Stimulated activated CD8-positive, alpha-beta memory T cell treated with anti-CD3 and anti-CD28 coated beads, Interleukin-15, amount 100 ng/mL, for 48 hours (primary cell): ENCODE measurements around the gene HSP90AB1.

Experiments
- DNase-seq, 2 donors: peaks; one replicate each; pipeline ENCODE4 v3.0.0-alpha.2; 2020; ENCODE audit warnings: low read depth in 2 of 2

The HSP90AB1 gene

DNA sequence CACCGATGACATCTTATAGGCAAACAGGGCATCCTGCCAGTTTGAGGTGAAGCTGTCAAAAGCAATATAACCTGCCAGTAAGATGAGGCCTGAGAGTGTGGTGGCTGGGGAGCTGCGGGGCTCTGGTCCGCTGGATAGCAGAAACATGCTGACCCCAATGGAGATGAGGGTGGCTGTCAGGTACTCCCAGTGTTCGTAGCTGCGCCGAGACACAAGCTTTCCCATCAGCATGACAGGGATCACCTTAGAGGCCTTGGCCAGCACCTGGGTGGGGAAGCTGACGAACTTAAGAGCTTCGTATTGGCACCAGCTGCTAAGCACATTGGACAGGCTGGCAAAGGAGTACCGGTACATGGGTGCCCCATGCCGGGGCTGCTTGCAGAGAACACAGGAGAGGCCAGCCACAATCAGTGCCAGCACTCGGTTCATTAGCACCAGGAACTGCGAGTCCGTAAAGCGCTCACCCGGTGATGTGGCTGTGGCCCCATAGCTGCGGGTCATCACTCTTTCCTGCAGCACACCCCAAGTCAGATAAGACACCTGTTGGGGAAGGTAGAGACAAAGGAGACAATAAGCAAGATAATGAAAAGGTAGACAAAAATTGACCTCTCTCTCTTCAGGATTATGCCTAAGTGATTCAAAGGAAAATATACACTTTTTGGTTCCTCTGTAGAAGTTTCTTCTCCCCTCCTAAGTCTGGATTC lies 8.4 kb downstream of the HSP90AB1 start:
- no peak for DNase-seq

DNA sequence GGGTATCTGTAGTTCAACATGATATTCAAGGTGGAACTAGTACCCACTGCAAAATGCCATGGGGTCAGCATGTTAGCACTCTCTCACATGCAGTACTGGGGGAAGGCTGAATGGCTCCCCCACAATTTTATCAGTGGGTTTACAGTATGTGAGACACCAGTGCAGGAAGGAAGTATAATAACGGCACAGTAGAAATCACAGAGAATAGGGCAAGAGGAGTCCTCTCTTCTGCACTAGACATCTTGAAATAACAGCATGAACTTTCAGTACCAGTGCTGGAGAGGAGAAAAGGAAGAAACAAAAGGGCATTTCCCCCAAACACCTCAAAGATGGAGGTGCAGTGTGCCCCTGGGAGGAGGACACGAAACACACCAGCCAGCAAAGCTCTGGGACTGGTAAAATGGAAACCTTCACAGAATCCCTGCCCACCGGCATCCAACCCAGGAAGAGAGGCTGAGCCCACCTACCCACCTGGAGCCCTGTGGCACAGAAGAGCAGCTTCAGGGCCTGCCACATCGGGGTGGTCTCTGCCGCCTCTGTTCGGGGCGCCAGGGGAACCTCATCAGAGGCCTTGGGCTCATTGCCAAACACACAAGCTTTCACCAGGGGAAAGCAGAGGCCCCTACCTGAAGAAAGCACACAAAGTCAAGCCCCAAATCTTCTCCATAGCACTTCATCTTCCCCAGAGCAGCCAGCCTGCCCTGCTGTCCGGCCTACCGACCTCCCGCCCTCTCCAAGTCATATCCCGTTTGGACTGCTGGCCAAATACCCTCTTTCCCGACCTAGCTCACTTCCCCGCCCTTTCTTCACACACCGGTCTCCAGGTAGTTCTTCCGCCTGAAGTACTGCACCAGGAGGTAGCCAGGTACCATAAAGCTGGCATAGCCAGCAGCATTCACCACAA lies 9.2 kb downstream of the HSP90AB1 start:
- DNase-seq: no peak

DNA sequence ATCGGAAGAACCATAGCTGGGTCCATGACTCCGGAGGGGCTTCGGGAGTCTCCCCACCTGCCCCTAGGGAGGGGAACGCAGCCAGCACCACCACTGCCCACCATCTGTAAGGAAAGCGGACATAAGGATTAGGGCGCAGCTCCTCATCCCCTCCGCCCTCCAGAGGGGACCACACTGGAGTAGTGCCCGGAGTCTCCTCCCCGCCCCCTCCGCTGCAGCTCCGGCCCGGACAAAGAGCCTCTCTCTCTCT lies 9.8 kb downstream of the HSP90AB1 start:
- no peak for DNase-seq

DNA sequence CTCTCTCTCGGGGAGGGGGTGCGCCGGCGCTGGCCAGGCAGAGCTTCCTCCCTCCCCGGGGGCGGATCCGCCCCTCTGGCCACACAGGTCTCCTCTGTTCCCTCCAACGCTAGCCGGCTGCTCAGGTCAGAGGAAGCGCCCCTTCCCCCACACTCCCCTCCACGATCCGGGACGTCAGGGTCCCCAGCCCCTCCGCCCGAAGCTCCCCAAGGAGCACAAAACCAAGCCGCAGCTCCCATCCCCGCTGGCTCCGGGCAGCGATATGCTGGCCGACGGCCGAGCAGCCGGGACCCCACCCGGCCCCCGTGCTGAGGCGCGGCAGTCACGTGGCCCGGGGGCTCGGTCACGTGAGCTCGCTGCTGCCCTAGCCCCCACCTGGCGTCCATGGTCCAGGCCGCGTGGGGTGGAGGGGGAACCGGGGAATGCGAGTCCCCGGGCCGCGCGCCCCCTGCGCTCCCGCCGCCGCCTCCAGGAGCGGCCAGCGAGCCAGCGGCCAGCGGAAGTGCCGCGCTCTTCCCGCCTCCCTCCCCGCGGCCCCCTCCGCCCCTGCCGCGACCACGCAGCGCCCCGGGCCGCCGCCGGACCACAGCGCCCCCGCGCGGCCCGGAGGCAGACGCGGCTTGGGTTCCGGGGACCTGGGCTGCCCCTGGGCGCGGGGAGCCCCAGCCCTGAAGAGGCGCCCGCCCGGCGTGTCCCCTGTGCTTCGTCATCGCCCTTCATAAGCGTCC lies 10.3 kb downstream of the HSP90AB1 start, which contains the start of gene SLC35B2:
TSS of gene SLC35B2 (minus strand) at position 504 of the 728 bp plus-strand sequence. CDS start at position 386, 118 bp downstream.
- peak; percentile 56 to 60 for DNase-seq

DNA sequence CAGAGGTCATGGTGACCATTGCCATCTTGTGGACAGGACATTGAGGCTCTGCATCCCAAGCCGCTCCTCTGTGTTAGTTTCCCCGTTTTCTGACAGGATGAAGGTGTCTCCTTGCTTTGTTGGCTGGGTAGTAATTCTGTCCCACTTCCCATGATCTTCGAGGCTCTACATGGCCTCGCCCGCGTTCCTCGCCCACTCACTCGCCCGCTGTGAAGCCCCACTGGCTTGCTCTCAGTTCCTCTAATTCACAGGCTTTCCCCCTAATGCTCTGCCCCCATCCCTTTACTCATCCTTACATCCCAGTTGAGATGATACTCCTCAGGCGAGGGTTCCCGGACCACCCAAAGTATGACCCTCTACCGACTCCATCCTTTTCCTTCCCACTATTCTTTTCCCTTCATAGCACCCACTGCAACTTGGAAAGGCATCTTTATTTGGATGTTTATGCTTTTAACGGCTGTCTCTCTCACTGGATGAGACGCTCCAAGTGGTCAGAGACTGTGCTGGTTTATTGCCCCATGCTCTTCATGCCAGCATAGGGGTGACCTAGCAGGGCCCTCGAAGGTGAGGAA lies 10.9 kb downstream of the HSP90AB1 start:
- no peak for DNase-seq

DNA sequence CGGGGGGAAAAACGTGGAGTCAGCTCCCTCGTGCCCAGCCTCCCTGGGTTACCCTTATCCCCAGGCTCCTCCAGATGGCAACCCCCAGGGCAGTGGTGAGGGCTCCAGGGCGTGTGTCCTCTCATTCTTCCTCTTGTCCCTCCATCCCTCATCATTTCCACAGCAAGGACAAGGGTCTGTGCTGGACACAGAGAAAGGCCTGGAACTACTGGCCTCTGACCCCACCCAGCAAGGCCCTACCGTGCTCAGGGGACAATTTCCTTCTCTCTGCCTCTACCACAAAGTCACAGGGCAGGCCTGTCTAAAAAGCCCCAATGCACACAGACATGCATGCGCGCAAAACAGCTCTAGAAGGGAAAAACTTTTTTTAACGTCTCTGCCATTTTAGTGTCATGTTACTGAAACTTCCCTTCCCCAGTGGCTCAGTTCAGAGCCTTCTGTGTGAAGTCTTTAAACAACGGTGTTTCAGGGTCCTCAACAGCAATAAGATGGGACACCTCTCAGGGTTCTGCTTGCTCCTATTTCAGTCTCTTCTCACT lies 11.5 kb downstream of the HSP90AB1 start:
- DNase-seq: no peak

DNA sequence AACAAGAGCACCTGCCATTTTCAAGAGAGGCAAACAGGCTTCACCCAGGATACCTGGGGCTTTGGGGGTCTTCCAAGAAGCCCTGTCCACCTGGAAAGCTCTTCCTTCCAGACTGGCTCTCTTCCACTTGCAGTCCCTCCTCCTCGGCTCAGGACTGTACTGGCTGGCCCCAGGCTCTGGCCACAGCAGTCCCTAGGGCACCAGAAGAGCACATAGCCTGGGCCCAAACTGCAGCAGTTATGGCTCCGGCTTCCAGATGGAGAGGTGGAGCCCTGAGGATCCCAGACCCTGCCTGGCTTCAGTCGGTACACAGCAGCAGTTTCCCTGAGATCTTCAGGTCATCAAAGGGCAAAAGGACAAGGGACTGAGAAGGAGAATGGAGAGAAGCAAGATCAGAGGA lies 12.0 kb downstream of the HSP90AB1 start:
- no peak for DNase-seq

DNA sequence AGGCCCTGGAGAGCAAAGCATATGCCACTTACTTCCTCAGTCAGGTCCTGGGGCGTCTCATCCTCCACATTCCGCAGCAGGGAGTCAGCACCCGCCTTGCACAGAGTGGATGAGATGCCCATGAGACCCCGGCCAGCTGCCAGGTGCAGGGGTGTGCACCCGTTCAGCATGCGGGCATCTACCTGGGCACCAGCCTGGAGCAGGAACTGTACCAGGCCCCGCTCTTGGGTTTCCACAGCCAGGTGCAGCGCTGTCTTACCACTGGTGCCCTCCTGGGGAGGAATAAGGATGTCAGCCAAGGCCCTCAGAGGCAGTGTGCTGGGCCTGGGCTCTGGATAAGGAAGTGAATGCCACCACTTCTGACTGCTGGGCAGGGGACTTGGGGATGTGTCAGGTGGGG lies 13.1 kb downstream of the HSP90AB1 start:
- DNase-seq: no peak

DNA sequence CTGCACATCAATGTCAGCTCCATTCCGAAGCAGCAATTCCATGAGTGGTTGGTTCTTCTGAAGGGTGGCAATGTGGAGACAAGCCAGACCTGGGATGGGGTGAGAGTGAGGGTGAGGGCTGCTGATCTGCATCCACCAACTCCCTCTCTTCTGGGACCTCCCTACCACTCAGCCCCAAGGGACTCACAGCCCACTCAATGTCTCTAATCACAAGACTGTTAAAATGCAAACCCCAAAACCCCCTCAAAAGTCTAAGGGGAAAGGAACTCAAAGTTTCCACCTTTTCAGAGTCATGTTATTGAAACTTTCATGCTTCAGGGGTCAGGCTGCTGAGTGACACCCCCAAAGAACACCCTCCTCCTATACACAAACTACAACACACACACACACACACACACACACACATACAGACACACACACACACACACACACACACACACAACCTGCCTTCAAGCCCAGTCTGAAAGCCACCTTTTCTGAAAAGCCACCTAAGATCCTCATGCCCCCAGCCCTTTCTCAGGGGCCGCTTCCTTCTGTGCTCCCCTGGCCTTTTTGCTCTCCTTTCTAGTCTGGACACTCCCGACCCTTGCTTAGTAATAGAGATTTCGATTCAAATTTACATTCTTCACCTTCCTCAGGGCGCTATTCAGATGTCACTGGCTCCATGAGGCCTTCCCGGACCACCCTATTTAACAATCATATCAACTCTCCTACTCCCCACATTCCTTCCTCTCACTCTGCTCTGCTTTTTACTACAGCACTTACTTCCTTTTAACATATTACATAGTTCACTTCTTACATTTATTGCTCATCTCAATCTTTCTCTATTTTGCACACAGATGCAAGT lies 13.8 kb downstream of the HSP90AB1 start:
- DNase-seq: no peak

DNA sequence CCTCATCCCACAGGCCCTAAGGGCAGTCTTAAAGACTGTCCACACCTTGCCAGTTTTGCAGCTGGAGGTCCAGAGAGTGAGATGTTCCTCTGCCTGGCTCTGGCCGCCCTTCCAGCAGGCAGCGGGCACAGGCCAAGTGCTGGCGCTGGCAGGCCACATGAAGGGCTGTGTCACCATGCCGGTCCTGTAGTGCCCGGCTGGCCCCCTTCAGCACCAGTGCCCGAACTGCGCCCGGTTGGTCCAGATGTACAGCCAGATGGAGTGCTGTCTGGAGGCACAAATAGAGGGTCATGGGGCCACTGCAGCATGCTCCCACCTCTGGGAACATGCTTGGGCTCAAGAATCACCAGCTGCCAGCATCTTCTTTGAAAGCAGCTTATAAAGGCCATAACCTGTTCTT lies 14.7 kb downstream of the HSP90AB1 start:
- DNase-seq: no peak

DNA sequence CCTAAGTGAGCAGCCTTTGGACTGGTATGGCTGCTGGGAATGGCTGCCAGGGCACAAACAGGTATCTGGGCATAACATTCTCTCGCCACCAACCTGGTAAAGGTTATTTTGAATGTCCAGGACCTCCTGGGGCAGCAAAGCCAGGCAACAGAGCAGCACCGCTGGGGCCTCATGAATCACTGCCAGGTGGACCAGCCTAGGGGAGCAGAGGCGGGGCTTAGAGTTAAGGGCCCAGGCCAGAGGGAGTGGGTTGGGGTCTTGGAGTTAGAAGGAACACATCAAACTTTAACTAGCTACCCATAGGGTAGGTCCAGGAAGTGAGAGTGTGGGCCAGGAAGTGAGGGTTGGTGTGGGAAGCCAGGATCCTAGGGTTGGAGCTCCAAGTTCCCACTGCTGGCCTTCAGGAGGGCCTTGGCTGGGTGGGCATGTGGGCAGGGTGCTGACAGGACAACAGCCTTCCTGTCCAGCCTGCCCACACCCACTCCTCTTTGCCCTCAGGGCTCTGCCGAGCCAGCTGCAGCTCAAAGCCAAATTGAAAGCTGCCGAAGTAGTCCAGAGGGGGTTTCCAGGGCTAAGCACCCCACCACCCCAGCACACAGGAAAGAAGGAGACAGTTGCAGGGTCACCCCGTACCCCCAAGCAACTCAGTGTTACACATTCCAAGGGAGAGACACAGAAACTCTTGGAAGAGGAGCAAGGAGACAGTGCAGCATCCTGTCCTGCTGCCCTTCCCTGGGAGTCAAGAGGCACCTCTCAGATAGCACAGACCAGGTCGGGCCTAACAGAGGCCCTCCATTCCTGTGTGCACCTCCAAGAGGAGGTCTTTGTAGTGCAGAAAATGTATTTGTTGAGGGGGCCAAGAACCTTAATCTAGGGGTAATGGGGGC lies 15.8 kb downstream of the HSP90AB1 start:
- no peak for DNase-seq

DNA sequence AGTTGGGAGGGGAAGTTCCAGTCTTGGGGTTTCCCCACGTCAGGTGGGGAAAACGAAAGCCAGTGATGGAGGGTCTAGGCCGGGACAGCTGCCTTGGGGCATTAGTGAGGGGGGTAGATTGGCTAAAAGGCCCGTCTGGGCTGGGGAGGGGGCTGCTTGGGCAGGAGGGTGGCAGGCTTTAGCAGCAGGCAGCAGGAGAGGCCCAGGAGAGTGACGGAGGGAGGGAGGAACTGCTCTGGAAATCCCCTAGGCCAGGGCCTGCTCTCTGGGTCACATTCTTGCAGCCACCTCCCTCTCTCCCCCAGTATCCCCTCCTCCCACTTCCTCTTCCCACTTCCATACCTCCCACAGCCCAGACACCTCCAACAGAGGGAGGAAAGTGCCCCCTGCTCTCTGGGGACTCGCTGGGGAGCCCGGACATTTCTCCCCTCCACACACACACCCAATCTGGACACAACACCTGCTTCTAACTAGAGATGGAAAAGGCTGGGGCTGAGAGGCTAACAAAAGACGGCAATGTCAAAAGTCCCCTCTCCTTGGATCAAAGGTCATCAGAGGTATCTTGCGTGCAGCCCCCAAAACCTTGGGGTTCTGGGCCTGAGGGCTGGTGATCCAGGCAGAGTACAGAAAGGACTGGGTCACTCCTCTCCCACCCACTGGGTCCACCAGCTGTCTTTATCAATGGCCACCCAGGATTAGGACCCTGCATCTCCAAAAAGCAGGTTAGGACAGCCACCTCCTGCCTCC lies 16.6 kb downstream of the HSP90AB1 start:
- DNase-seq: no peak

DNA sequence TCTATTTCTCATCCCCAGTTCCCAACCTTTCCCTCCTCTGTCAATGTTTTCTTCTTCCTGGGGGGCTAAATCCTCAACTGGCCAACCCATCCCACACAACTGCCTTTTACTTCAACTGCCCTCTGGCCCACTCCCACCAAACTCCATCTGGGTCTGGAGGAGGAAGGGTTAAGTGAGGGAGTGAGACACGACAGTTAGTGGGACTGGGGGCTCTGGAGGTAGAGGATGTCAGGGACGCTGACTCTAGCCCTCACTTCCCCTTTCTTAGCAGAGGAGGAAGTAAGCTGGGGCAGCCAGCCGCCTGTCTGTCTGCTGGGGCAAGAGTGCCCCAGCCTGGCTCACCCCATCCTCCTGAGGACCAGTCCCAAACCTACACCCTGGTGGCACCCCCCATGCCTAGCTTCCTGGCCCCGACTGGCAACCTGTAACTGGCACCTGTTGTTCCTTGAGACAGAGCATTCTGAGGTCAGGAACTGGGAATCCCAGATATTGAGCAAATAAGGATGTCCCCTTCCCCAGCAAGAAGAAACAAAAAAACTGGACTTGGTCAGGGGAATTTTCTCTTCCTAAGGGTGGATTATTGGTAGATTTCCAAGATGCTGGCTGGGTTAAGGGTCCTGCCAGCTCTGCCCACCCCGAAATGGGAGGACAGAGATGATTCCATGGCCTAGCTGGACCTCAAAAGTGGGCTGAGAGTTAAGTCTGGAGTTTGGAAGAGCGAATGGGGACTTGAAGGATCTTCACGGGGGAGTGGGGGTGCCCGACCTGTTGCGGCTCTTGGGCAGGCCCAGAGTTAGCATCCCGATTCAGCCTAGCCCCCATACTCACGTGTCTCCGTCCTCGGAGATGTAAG lies 17.5 kb downstream of the HSP90AB1 start:
- DNase-seq: no peak

DNA sequence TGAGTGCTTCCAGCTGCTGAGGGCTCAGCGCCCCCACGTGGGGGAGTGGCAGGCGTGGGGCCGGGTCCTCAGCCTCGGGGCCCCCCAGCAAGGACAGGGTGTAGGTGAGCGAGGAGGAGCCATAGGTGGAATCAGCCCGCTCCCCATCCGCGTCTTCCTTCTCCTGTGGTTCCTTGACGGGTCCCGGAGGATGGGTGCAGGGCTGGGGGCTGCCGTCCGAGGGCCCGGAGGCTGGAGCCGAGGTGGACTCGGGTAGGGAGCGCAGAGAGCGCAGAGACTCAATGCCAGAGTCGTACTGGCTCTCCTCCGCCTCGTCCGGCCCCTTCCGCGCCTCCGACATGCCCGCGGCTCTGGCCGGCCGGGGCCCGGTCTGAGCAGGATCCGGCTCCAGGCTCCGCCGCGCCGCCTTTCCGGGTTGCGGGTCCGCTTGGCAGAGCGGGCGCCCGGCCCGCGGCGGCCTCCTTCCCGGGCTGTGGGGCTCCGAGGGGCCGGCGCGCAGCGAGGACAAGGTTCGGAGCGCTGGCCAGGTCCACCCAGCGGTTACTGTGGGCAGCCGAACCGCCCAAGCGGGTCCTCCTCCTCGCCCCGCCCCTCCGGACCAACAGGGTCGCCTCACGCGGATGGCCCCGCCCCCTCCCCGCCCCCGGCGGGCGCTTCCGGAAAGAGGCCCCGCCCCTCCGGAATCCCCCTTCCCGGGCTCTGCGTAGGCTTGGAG lies 18.3 kb downstream of the HSP90AB1 start, which contains the start of gene NFKBIE:
TSS of gene NFKBIE (minus strand) at position 545 of the 715 bp plus-strand sequence. CDS start at position 340, 205 bp downstream.
- peak; percentile 91 to 94 for DNase-seq

DNA sequence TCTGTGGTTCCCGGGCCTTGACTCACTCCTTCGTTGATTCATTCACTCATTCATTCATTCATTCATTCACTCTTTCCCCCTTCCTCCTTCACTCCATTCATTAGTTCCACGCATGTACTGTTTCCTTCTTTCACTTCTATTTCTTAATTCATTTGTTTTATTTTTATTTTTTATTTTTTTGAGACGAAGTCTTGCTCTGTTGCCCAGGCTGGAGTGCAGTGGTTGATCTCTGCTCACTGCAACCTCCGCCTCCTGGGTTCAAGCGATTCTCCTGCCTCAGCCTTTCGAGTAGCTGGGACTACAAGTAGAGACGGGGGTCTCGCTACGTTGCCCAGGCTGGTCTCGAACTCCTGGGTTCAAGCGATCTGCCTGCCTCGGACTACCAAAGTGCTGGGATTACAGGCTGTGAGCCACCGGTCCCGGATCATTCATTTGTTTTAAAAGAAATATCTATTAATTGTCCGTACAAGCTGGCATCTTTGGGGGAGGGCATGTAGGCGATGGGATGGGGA lies 18.9 kb downstream of the HSP90AB1 start:
- no peak for DNase-seq

DNA sequence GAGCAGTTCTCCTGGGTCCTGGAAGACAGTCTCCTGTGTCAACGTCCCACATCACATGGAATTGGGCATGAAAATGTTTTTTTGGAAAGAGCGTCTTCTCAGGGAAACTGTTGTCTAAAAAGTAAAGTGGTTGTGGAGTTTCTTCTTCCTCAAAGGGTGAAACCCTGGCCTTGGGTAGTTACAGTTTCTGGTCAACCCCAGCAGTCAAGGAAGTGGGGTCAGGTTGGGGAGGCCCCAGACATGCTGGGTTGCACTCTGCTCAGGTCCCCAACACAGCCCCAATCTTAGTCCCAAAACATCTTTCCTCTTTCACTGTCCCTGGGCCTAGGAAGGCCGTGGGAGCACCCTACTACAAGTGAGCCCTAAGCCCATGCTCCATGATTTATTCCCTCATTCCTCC lies 19.4 kb downstream of the HSP90AB1 start:
- no peak for DNase-seq

DNA sequence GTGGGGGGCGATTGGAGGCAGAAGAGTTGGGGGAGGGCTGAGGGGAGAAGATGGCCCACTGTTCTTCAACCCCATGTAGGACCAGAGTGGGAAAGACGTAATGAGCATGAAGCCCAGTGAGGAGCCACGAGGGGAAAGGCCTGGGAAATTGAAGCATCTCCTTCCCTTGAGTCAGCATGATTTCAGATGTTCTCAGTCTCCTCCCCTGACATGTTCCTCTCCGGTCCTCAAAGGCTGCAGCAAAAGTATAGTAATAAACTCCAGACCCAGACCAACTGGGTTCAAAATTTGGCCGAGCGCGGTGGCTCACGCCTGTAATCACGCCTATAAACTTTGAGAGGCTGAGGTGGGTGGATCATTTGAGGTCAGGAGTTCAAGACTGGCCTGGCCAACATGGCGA lies 20.4 kb downstream of the HSP90AB1 start:
- DNase-seq: no peak
